B cell (primary cell): Measurements from ENCODE around the gene ATP11A. TPM values are rescaled to one million over a fixed set of nuclear protein-coding genes. Genes with fewer than 3 reads are reported as not detected.

Experiments used
- ATAC-seq: fragments of 200-7000 bp; cut with Tn5 transposase; one replicate; pipeline ENCODE4 v1.10.0; 2021; ENCODE audit warnings: low read depth, mild to moderate bottlenecking, moderate number of reproducible peaks, moderate library complexity
- CTCF ChIA-PET: fragments of 350-600 bp; sonication (Branson Sonifier 250); formaldehyde crosslinking; loops from one replicate; lab custom pipeline; 2021; ENCODE audit warnings: antibody characterized with exemption, inconsistent platforms; lab: Charles Lee
- POLR2A ChIA-PET: fragments of 350-600 bp; sonication (Branson Sonifier 250); formaldehyde crosslinking; loops from one replicate; lab custom pipeline; 2021; ENCODE audit warnings: antibody characterized with exemption; lab: Charles Lee
- DNase-seq: peaks from one replicate; pipeline ENCODE4 v3.0.0; 2013
- H2AFZ ChIP-seq: 2 replicates; pipeline ENCODE4 v1.6.1; 2012; ENCODE audit warnings: mild to moderate bottlenecking, low read depth, low read length; ENCODE audit not compliant: insufficient read depth, poor library complexity, severe bottlenecking
- H3K27ac ChIP-seq, 2 donors: 1 replicate in 1 of 2; 2 replicates in 1 of 2; pipeline ENCODE4 v1.5.1; 2012 to 2013; ENCODE audit warnings: low read length in 2 of 2, mild to moderate bottlenecking in 2 of 2, moderate library complexity in 1 of 2
- H3K27me3 ChIP-seq, 4 experiments: fragments of 200-600 bp in 1 of 4; sonication (generic) in 1 of 4; replicated peaks in 1 of 4; 1 replicate in 2 of 4; 2 replicates in 2 of 4; pipeline versions ENCODE4 v1.6.1 to v1.7.0; 2013 to 2016; ENCODE audit warnings: low read length in 3 of 4, mild to moderate bottlenecking in 2 of 4, mixed read lengths in 1 of 4, moderate library complexity in 1 of 4; ENCODE audit not compliant: insufficient read depth in 4 of 4, control insufficient read depth in 3 of 4; ENCODE audit errors: control extremely low read depth in 1 of 4
- H3K36me3 ChIP-seq, 2 experiments: replicated peaks in 1 of 2; 1 replicate in 1 of 2; 2 replicates in 1 of 2; pipeline versions ENCODE4 v1.6.1 to v1.7.1; 2013; ENCODE audit warnings: low read length in 1 of 2; ENCODE audit not compliant: insufficient read depth in 2 of 2, control insufficient read depth in 1 of 2; ENCODE audit errors: control extremely low read depth in 1 of 2, extremely low read depth in 1 of 2
- H3K4me1 ChIP-seq, 2 donors: fragments of 200-600 bp in 1 of 2; sonication (generic) in 1 of 2; 1 replicate in 1 of 2; 2 replicates in 1 of 2; pipeline versions ENCODE4 v1.5.1 to v1.6.1; 2013 to 2017; ENCODE audit warnings: low read length in 2 of 2; ENCODE audit not compliant: control insufficient read depth in 2 of 2, insufficient read depth in 2 of 2
- H3K4me2 ChIP-seq: replicated peaks from 2 replicates; pipeline ENCODE3; 2012; ENCODE audit warnings: mild to moderate bottlenecking, low read depth, low read length; ENCODE audit not compliant: poor library complexity, severe bottlenecking
- H3K4me3 ChIP-seq, 5 experiments: fragments of 200-600 bp in 1 of 5; sonication (generic) in 1 of 5; 1 replicate in 3 of 5; 2 replicates in 2 of 5; pipeline versions ENCODE4 v1.5.1 to v1.7.0; 2011 to 2016; ENCODE audit warnings: low read length in 4 of 5, mild to moderate bottlenecking in 4 of 5, low read depth in 2 of 5, control low read depth in 1 of 5, moderate library complexity in 1 of 5; ENCODE audit not compliant: insufficient read depth in 1 of 5; ENCODE audit errors: control extremely low read depth in 1 of 5, extremely low read depth in 1 of 5
- H3K79me2 ChIP-seq: fragments of 200-600 bp; sonication (generic); one replicate; pipeline ENCODE4 v1.6.0; 2016; ENCODE audit warnings: low read length; ENCODE audit not compliant: control insufficient read depth, insufficient read depth
- H3K9ac ChIP-seq: fragments of 200-600 bp; sonication (generic); 2 replicates; pipeline ENCODE4 v1.6.1; 2017; ENCODE audit warnings: mild to moderate bottlenecking, low read length, moderate library complexity
- H3K9me3 ChIP-seq, 3 donors: one replicate each; pipeline versions ENCODE4 v1.6.1 to v1.7.1; 2013; ENCODE audit warnings: low read length in 2 of 3; ENCODE audit not compliant: control insufficient read depth in 2 of 3, insufficient read depth in 1 of 3; ENCODE audit errors: control extremely low read depth in 1 of 3
- H4K20me1 ChIP-seq: 2 replicates; pipeline ENCODE4 v1.6.0; 2012; ENCODE audit warnings: mild to moderate bottlenecking, low read length; ENCODE audit not compliant: insufficient read depth, control insufficient read depth, poor library complexity, severe bottlenecking
- H3K27ac Mint-ChIP-seq: one replicate; pipeline ENCODE4 v1.8.0; 2021; ENCODE audit warnings: mixed read lengths
- H3K27me3 Mint-ChIP-seq: one replicate; pipeline ENCODE4 v1.8.0; 2021; ENCODE audit warnings: mixed read lengths
- H3K4me1 Mint-ChIP-seq: one replicate; pipeline ENCODE4 v1.8.0; 2021; ENCODE audit warnings: mixed read lengths
- H3K4me3 Mint-ChIP-seq: one replicate; pipeline ENCODE4 v1.8.0; 2021; ENCODE audit warnings: mixed read lengths
- H3K9me3 Mint-ChIP-seq: one replicate; pipeline ENCODE4 v1.8.0; 2022; ENCODE audit warnings: mixed read lengths; ENCODE audit not compliant: insufficient read depth
- CTCF ChIP-seq: fragments of 200-600 bp; IDR thresholded peaks from one replicate; pipeline ENCODE4 v1.8.0; 2022; ENCODE audit warnings: antibody characterized with exemption, mild to moderate bottlenecking
- EZH2 ChIP-seq: IDR thresholded peaks from 2 replicates; pipeline ENCODE4 v1.6.1; 2012; ENCODE audit warnings: borderline replicate concordance, low read depth, mild to moderate bottlenecking, moderate library complexity, low read length; ENCODE audit not compliant: insufficient read depth, poor library complexity, severe bottlenecking
- WGBS: methylation state at CpG from one replicate; pipeline ENCODE4 v1.1.5; 2013; ENCODE audit warnings: missing lambda C conversion rate; ENCODE audit not compliant: insufficient coverage; 5-methylcytosine and 5-hydroxymethylcytosine counted together
- intact Hi-C: fragments of 100-400 bp; cut with micrococcal nuclease; formaldehyde crosslinking; loops from one replicate; pipeline ENCODE4 v1.10.0; 2022
- polyA plus RNA-seq: library from polyadenylated mRNA; depleted of rRNA; stranded (reverse); fragments of >200 nt; gene quantifications from 2 replicates; pipeline ENCODE4 v1.2.3, GENCODE V29; 2012
- total RNA-seq, 2 donors: library from RNA; stranded (reverse); fragments of 120-200 nt in 1 of 2; gene quantifications; 1 replicate in 1 of 2; 2 replicates in 1 of 2; pipeline versions ENCODE4 v1.2.3 to v1.2.4, GENCODE V29; 2013 to 2022

Gene ATP11A
- total and polyA plus RNA-seq, 2 donors (not counting 1 experiment from before 2014, with no cell fraction given), result 36.9 to 60.3 TPM

- peaks cover 8% of the 10 kb centered on the region for H3K79me2 ChIP-seq
- Mint-ChIP-seq H3K9me3 (no peaks in the 10 kb centered on the region), H3K4me3 (no peak overlapping the region), H3K4me1 (no peaks in the 10 kb centered on the region), H3K27ac (no peak overlapping the region), H3K27me3 (no peaks in the 10 kb centered on the region)
- H3K9me3 ChIP-seq, result no peaks in the 10 kb centered on the region
- ATAC-seq (no peak), DNase-seq (no peak)
- no peak overlapping the region for H3K4me3 ChIP-seq
- H3K27me3 ChIP-seq, result no peaks in the 10 kb centered on the region
- POLR2A ChIA-PET, result no interaction called here
- WGBS, result 97% methylated on average over 8 of the region's 10 CpGs
- CTCF ChIA-PET, result no interaction called here
- H3K27ac ChIP-seq, result no peak overlapping the region
- no peak overlapping the region for H3K9ac ChIP-seq
- H4K20me1 ChIP-seq, result no peaks in the 10 kb centered on the region
- no peak overlapping the region for H2AFZ ChIP-seq
- intact Hi-C loops, result no loop called here
- no peaks in the 10 kb centered on the region for H3K36me3 ChIP-seq
- no peak for TF ChIP-seq CTCF
- no peak for TF ChIP-seq EZH2
- no peaks in the 10 kb centered on the region for H3K4me1 ChIP-seq
- no peak overlapping the region for H3K4me2 ChIP-seq
Measured at GRCh38 chr13:112732679-112733078, 42.8 kb downstream of the ATP11A start.

- Histone ChIP-seq H3K9ac (no peak overlapping the region), H2AFZ (no peak overlapping the region), H4K20me1 (no peaks in the 10 kb centered on the region), H3K27ac (no peak overlapping the region), H3K4me1 (no peaks in the 10 kb centered on the region), H3K27me3 (no peaks in the 10 kb centered on the region), H3K9me3 (no peaks in the 10 kb centered on the region), H3K4me2 (no peak overlapping the region), H3K4me3 (no peak overlapping the region), H3K79me2 (peaks cover 8% of the 10 kb centered on the region), H3K36me3 (no peaks in the 10 kb centered on the region)
- ATAC-seq, result no peak
- CTCF ChIA-PET, result no interaction called here
- TF ChIP-seq CTCF, result no peak
- no peak for TF ChIP-seq EZH2
- no peaks in the 10 kb centered on the region for H3K9me3 Mint-ChIP-seq
- no peaks in the 10 kb centered on the region for H3K27me3 Mint-ChIP-seq
- H3K4me1 Mint-ChIP-seq, result no peaks in the 10 kb centered on the region
- POLR2A ChIA-PET, result no interaction called here
- DNase-seq, result no peak
- intact Hi-C loops, result no loop called here
- H3K4me3 Mint-ChIP-seq, result no peak overlapping the region
- no peak overlapping the region for H3K27ac Mint-ChIP-seq
- WGBS, result no CpG with 5 or more reads among the region's 6 CpGs
Measured at GRCh38 chr13:112733112-112733511, 43.3 kb downstream of the ATP11A start.
